Fibroblast of skin of left quadriceps (primary cell): Measurements from ENCODE around the gene TIMP4.

ENCODE experiments used
- DNase-seq, 2 experiments: peaks; one replicate each; pipeline ENCODE4 v3.0.0-alpha.2; 2013; ENCODE audit warnings: low read depth in 2 of 2

TIMP4 gene

GRCh38 chr3:12185172-12185710 lies 26.5 kb upstream of the TIMP4 start:
- DNase-seq, result no peak

- no peak for DNase-seq
Measured at GRCh38 chr3:12184541-12184940, 25.8 kb upstream of the TIMP4 start.

- no peak for DNase-seq
Measured at GRCh38 chr3:12182687-12183441, 24.2 kb upstream of the TIMP4 start.

GRCh38 chr3:12181806-12182205 lies 23.1 kb upstream of the TIMP4 start:
- no peak for DNase-seq

- DNase-seq, result no peak
Measured at GRCh38 chr3:12181301-12181700, 22.6 kb upstream of the TIMP4 start.

GRCh38 chr3:12180631-12181030 lies 21.9 kb upstream of the TIMP4 start:
- no peak for DNase-seq

- peak in 1 of 2 experiments; percentile 44 for DNase-seq
Measured at GRCh38 chr3:12180218-12180617, 21.5 kb upstream of the TIMP4 start.

GRCh38 chr3:12179441-12179840 lies 20.7 kb upstream of the TIMP4 start:
- DNase-seq, result no peak

- DNase-seq, result no peak
Measured at GRCh38 chr3:12178091-12178820, 19.5 kb upstream of the TIMP4 start.

- no peak for DNase-seq
Measured at GRCh38 chr3:12177126-12177525, 18.4 kb upstream of the TIMP4 start.

- no peak for DNase-seq
Measured at GRCh38 chr3:12175844-12176453, 17.2 kb upstream of the TIMP4 start.

GRCh38 chr3:12175137-12175593 lies 16.5 kb upstream of the TIMP4 start:
- no peak for DNase-seq

GRCh38 chr3:12170207-12170606 lies 11.5 kb upstream of the TIMP4 start:
- DNase-seq, result no peak

GRCh38 chr3:12165909-12166308 lies 7.2 kb upstream of the TIMP4 start:
- DNase-seq, result no peak

- no peak for DNase-seq
Measured at GRCh38 chr3:12159227-12159601, 502 bp upstream of the TIMP4 start.

GRCh38 chr3:12157026-12157425 lies 1.7 kb downstream of the TIMP4 start:
- DNase-seq, result no peak

- no peak for DNase-seq
Measured at GRCh38 chr3:12155828-12156227, 2.9 kb downstream of the TIMP4 start.

GRCh38 chr3:12155264-12155663 lies 3.4 kb downstream of the TIMP4 start:
- DNase-seq, result no peak

- DNase-seq, result no peak
Measured at GRCh38 chr3:12154151-12154550, 4.6 kb downstream of the TIMP4 start.

GRCh38 chr3:12150112-12150511 lies 8.6 kb downstream of the TIMP4 start:
- no peak for DNase-seq

GRCh38 chr3:12149029-12149428 lies 9.7 kb downstream of the TIMP4 start:
- DNase-seq, result no peak

GRCh38 chr3:12148183-12148940 lies 10.3 kb downstream of the TIMP4 start:
- DNase-seq, result no peak
